Measurements from ENCODE around the gene TMUB1. TPM values are rescaled to one million over a fixed set of nuclear protein-coding genes. Genes with fewer than 3 reads are reported as not detected.

The TMUB1 gene
- total and polyA plus RNA-seq, 9 of the 15 experiments (the other 6 are each of a cell fraction or from before 2014, with no cell fraction given) = 0.14 to 241 (median 74.1) TPM

DNA sequence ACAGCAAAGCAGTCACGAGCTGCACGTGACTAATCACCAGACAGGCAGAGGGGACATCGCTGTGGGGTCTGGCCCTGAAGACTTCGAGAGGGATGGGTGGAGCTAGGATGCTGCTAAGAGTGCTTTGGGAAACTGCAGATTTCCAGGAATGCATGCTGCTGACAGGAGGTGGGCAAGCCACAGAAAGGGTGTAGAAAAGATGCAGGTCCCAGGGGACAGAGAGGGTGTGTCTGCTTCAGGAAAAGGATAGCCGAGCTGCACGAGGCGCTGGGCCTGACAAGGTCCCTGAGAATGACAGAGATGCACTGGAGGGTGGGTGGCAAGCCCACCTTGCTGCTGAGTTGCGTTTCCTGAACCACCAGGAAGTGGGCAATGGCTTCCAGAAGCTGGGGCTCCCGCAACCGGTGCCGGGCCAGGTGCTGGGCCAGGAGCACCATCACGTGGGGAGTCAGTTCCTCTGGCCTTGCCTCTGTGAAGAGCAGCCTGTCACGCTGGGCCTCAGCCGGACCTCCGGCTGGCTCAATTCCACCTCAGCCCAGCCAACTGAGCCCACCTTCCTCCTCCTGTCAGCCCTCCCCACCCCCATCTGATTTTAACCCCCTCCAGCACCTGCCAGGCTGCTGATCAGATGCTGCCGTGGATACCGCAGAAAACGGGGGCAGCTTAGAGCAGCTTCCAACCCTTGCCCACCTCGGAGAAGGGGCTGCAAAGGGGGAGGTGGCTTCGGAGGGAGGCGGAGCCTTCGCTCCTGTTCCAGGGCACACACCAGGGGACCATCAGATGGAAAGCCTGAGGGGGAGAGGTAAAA is 4.9 kb downstream of the TMUB1 start (continued):
- TF ChIP-seq, protein P1, sequence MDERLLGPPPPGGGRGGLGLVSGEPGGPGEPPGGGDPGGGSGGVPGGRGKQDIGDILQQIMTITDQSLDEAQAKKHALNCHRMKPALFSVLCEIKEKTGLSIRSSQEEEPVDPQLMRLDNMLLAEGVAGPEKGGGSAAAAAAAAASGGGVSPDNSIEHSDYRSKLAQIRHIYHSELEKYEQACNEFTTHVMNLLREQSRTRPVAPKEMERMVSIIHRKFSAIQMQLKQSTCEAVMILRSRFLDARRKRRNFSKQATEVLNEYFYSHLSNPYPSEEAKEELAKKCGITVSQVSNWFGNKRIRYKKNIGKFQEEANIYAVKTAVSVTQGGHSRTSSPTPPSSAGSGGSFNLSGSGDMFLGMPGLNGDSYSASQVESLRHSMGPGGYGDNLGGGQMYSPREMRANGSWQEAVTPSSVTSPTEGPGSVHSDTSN (CRISPR knock-in tag; IDR thresholded peaks at IDR 0.05; ENCODE audit: low read depth) = no peak
- TF ChIP-seq, protein P1 (tag; conservative IDR thresholded peaks at IDR 0.05; ENCODE audit: low read depth) = no peak
- TF ChIP-seq ZNF707 (CRISPR knock-in tag; conservative IDR thresholded peaks at IDR 0.05) (no peak), ZFP36 (IDR thresholded peaks at IDR 0.05; ENCODE audit: low read depth, low read length, partially characterized antibody) (no peak), NRF1 (conservative IDR thresholded peaks at IDR 0.05 in 1 of 2, IDR thresholded peaks at IDR 0.05 in 1 of 2) (no peak), NFXL1 (CRISPR knock-in tag; IDR thresholded peaks at IDR 0.05) (no peak), MGA (IDR thresholded peaks at IDR 0.05) (no peak), GATAD2B (IDR thresholded peaks at IDR 0.05; ENCODE audit: borderline replicate concordance) (no peak), SUPT5H (IDR thresholded peaks at IDR 0.05) (peak; percentile 20), NFIX (CRISPR knock-in tag; IDR thresholded peaks at IDR 0.05; ENCODE audit: low read depth) (no peak), ARNT (IDR thresholded peaks at IDR 0.05) (no peak), CXXC5 (CRISPR knock-in tag; IDR thresholded peaks at IDR 0.05) (peak; percentile 51)
- TF ChIP-seq, protein P2, sequence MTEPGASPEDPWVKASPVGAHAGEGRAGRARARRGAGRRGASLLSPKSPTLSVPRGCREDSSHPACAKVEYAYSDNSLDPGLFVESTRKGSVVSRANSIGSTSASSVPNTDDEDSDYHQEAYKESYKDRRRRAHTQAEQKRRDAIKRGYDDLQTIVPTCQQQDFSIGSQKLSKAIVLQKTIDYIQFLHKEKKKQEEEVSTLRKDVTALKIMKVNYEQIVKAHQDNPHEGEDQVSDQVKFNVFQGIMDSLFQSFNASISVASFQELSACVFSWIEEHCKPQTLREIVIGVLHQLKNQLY (CRISPR knock-in tag; conservative IDR thresholded peaks at IDR 0.05) = no peak; a peak in 1 of 4 replicates

All from K562 (cell line).